Gastroesophageal sphincter (tissue), 4 donors: ENCODE measurements around the gene ATP5F1D. TPM values are rescaled to one million over a fixed set of nuclear protein-coding genes. Genes with fewer than 3 reads are reported as not detected.

ENCODE experiments used
- ATAC-seq: fragments of 150-250 bp; one replicate; pipeline ENCODE4 v1.9.1; 2016; ENCODE audit warnings: mild to moderate bottlenecking, moderate library complexity
- H3K27ac ChIP-seq, 4 donors: fragments of 200-600 bp; sonication (generic) in 3 of 4; 1 replicate in 3 of 4; 2 replicates in 1 of 4; pipeline ENCODE4 v1.5.1; 2016 to 2019
- H3K27me3 ChIP-seq: fragments of 200-600 bp; sonication (generic); one replicate; pipeline ENCODE4 v1.5.1; 2019
- H3K36me3 ChIP-seq, 2 donors: fragments of 200-600 bp; sonication (generic); one replicate each; pipeline ENCODE4 v1.5.1; 2019; ENCODE audit warnings: control low read depth in 1 of 2
- H3K4me1 ChIP-seq, 3 donors: fragments of 200-600 bp; sonication (generic); 1 replicate in 2 of 3; 2 replicates in 1 of 3; pipeline ENCODE4 v1.5.1; 2016 to 2019; ENCODE audit warnings: control low read depth in 2 of 3
- H3K4me3 ChIP-seq, 2 donors: fragments of 200-600 bp; sonication (generic); one replicate each; pipeline ENCODE4 v1.5.1; 2019; ENCODE audit warnings: mild to moderate bottlenecking in 1 of 2, moderate library complexity in 1 of 2
- H3K9me3 ChIP-seq, 3 donors: fragments of 200-600 bp; sonication (generic); one replicate each; pipeline ENCODE4 v1.5.1; 2017 to 2019; ENCODE audit warnings: control low read depth in 2 of 3
- CTCF ChIP-seq, 4 experiments: fragments of 200-600 bp in 2 of 4; fragments of 450-650 bp in 2 of 4; sonication (generic) in 1 of 4; IDR thresholded peaks; one replicate each; pipeline ENCODE4 v1.5.1; 2017 to 2019; ENCODE audit warnings: antibody characterized with exemption in 4 of 4, mild to moderate bottlenecking in 2 of 4, moderate library complexity in 2 of 4
- EP300 ChIP-seq: sonication (generic); formaldehyde crosslinking; IDR thresholded peaks from one replicate; pipeline ENCODE4 v1.6.1; 2017; ENCODE audit warnings: antibody characterized with exemption, mild to moderate bottlenecking
- POLR2A ChIP-seq, 2 donors: fragments of 450-650 bp; IDR thresholded peaks; one replicate each; pipeline ENCODE4 v1.6.1; 2017; ENCODE audit warnings: antibody characterized with exemption in 2 of 2, mild to moderate bottlenecking in 2 of 2, moderate library complexity in 1 of 2
- POLR2AphosphoS5 ChIP-seq: sonication (generic); formaldehyde crosslinking; IDR thresholded peaks from one replicate; pipeline ENCODE4 v1.6.1; 2017; ENCODE audit warnings: antibody characterized with exemption
- WGBS, 2 donors: methylation state at CpG; one replicate each; pipeline ENCODE4 v1.1.5; 2018; ENCODE audit warnings: low coverage in 1 of 2; 5-methylcytosine and 5-hydroxymethylcytosine counted together
- total RNA-seq, 4 donors: library from RNA; depleted of rRNA; stranded (reverse); fragments of >200 nt; gene quantifications; one replicate each; pipeline ENCODE4 v1.1.0, GENCODE V29; 2016

Gene ATP5F1D
- total RNA-seq, 4 donors from 2014 or later = 62.3 to 116 (median 84.1) TPM

- peaks cover 60% of the 10 kb centered on the region for H3K27me3 ChIP-seq
- no peaks in the 10 kb centered on the region for H3K9me3 ChIP-seq
- no CpG with 5 or more reads among the region's 12 CpGs for WGBS, 2 donors
- no peak overlapping the region for H3K4me3 ChIP-seq
- H3K27ac ChIP-seq = no peak overlapping the region
- peaks cover 0 to 10% of the 10 kb centered on the region in 2 donors for H3K36me3 ChIP-seq
- peaks cover 0 to 37% (median 3%) of the 10 kb centered on the region in 3 donors for H3K4me1 ChIP-seq
- TF ChIP-seq CTCF (IDR thresholded peaks at IDR 0.05) = no peak
- no peak for TF ChIP-seq POLR2AphosphoS5
- TF ChIP-seq POLR2A (IDR thresholded peaks at IDR 0.05) = no peak
- TF ChIP-seq EP300 = no peak
- ATAC-seq = no peak
Measured at GRCh38 chr19:1283917-1284292, 42.4 kb downstream of the ATP5F1D start.

- peaks cover 66% of the 10 kb centered on the region for H3K27me3 ChIP-seq
- peaks cover 0 to 33% (median 3%) of the 10 kb centered on the region in 3 donors for H3K4me1 ChIP-seq
- no peak overlapping the region for H3K4me3 ChIP-seq
- ATAC-seq = no peak
- no peak overlapping the region for H3K27ac ChIP-seq
- H3K36me3 ChIP-seq = peaks cover 0 to 5% of the 10 kb centered on the region in 2 donors
- 44% methylated on average over 3 of the region's 20 CpGs; no CpG with 5 or more reads in 1 of the 2 donors for WGBS, 2 donors
- no peak for TF ChIP-seq POLR2AphosphoS5
- TF ChIP-seq EP300 = no peak
- H3K9me3 ChIP-seq = no peaks in the 10 kb centered on the region
Measured at GRCh38 chr19:1284293-1284978, 42.9 kb downstream of the ATP5F1D start.

GRCh38 chr19:1284979-1285736, 43.6 kb downstream of the ATP5F1D start:
- TF ChIP-seq EP300 (no peak), POLR2A (IDR thresholded peaks at IDR 0.05) (no peak), POLR2AphosphoS5 (no peak), CTCF (IDR thresholded peaks at IDR 0.05) (no peak)
- H3K4me3 ChIP-seq = peak overlapping the region in 1 of 2 donors; percentile 37
- H3K27me3 ChIP-seq = peaks cover 73% of the 10 kb centered on the region
- WGBS, 2 donors = 50 to 67% methylated on average over 2 to 7 of the region's 51 CpGs
- no peaks in the 10 kb centered on the region for H3K9me3 ChIP-seq
- no peak for ATAC-seq
- H3K27ac ChIP-seq = no peak overlapping the region
- no peaks in the 10 kb centered on the region for H3K36me3 ChIP-seq
- H3K4me1 ChIP-seq = peaks cover 0 to 26% (median 3%) of the 10 kb centered on the region in 3 donors

GRCh38 chr19:1285737-1286360, 44.3 kb downstream of the ATP5F1D start, which contains the start of gene EFNA2:
TSS of gene EFNA2 (plus strand) at chr19:1285873. CDS start at chr19:1286169, 296 bp downstream.
- peak; percentile 12 for ATAC-seq
- Histone ChIP-seq H3K36me3 (no peaks in the 10 kb centered on the region), H3K27ac (no peak within 1 kb of the TSS), H3K27me3 (peaks cover 80% of the 10 kb centered on the region), H3K4me3 (peak within 1 kb of the TSS in 1 of 2 donors; percentile 37), H3K4me1 (peaks cover 0 to 24% (median 3%) of the 10 kb centered on the region in 3 donors), H3K9me3 (no peaks in the 10 kb centered on the region)
- no CpG with 5 or more reads among the region's 113 CpGs for WGBS, 2 donors
- TF ChIP-seq CTCF (IDR thresholded peaks at IDR 0.05) = no peak

DNA sequence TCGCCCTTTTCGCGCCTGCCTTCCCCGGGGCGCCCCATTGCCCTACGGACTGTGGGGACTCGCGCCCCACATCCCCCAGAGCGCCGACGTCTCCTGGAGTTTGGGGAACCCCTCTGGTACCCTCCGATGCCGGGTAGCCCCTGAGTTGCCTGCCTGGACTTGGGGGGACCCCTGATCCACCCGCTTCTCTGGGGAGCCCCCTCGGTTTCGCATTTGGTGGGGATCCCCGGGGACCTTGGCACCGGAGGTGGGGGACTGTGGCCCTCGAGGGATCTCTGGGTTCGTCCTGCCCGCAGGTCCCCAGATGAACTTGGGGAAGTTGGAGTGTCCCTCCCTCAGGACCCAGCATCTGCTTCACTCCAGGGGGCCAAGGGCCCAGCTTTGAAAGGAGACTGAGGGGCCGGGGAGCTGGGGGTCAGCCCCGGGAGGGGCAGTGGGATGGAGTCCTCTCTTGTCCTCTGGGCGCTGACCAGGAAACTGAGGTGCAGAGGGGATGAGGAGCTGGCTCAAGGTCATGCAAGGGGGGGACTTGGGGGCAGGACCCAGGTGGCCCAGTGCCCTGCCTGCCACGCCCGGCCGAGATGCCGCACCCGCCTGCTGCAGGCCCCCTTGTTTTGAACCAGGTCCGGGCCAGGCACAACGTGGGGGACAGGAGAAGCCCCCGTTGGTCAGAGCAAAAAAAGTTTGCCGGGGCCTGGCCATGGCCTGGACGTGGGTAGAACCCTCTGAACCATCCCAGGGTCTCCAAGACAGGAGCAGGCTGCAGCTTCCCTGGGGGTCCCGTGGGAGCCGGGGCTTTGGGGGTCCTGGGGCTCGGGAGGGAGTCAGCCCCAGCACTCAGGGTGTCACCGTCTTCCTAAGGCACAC, 45.2 kb downstream of the ATP5F1D start:
- peak overlapping the region in 1 of 2 donors; percentile 37 for H3K4me3 ChIP-seq
- H3K9me3 ChIP-seq = no peaks in the 10 kb centered on the region
- no peaks in the 10 kb centered on the region for H3K36me3 ChIP-seq
- no peak for ATAC-seq
- peaks cover 89% of the 10 kb centered on the region for H3K27me3 ChIP-seq
- no peak for TF ChIP-seq POLR2AphosphoS5
- no peak for TF ChIP-seq EP300
- no peak for TF ChIP-seq CTCF (IDR thresholded peaks at IDR 0.05)
- TF ChIP-seq POLR2A (IDR thresholded peaks at IDR 0.05) = no peak
- no CpG with 5 or more reads among the region's 38 CpGs for WGBS, 2 donors
- H3K27ac ChIP-seq = no peak overlapping the region
- peaks cover 0 to 24% (median 3%) of the 10 kb centered on the region in 3 donors for H3K4me1 ChIP-seq
